ENCODE results near the gene PTH. TPM values are rescaled to one million over a fixed set of nuclear protein-coding genes. Genes with fewer than 3 reads are reported as not detected.

PTH gene
- polyA plus RNA-seq = not detected
- long read RNA-seq, donor 1 = 0 reads
- long read RNA-seq, donor 2 = 0 reads
- long read RNA-seq, donor 3 = 0 reads
- long read RNA-seq, donor 4 = 0 reads
- long read RNA-seq, donor 5 = 0 reads
- long read RNA-seq, donor 6 = 0 reads
- long read RNA-seq, donor 7 = 0 reads
- long read RNA-seq, donor 8 = 0 reads
- long read RNA-seq, donor 9 = 0 reads
- long read RNA-seq, donor 10 = 0 reads
- long read RNA-seq, donor 11 = 0 reads

- no peak within 1 kb of the TSS for H3K27ac ChIP-seq (ENCODE audit: low read length)
Observed at GRCh38 chr11:13495929-13496328, at the start of gene PTH. PTH (minus strand) TSS chr11:13495997; CDS start chr11:13492855, 3,142 bp downstream.

GRCh38 chr11:13538044-13538443 is 42.2 kb upstream of the PTH start:
- no peak for DNase-seq
- Histone ChIP-seq H3K27ac (ENCODE audit: low read length) (no peak overlapping the region), H3K4me3 (ENCODE audit: low read length) (no peak overlapping the region), H3K36me3 (ENCODE audit: control insufficient read depth, insufficient read depth, low read length) (no peaks in the 10 kb centered on the region), H3K4me1 (ENCODE audit: control insufficient read depth, insufficient read depth, low read length) (no peaks in the 10 kb centered on the region), H3K9me3 (ENCODE audit: control insufficient read depth, low read depth, low read length) (peaks cover 5% of the 10 kb centered on the region), H3K27me3 (ENCODE audit: control insufficient read depth, insufficient read depth, low read length) (no peaks in the 10 kb centered on the region)
- no CpG with 5 or more reads among the region's 1 CpG for WGBS (ENCODE audit: insufficient coverage, low lambda C conversion rate)

More at GRCh38 chr11:13495929-13496328, at the start of gene PTH:
- DNase-seq = no peak
- no peaks in the 10 kb centered on the region for H3K27me3 ChIP-seq (ENCODE audit: control insufficient read depth, insufficient read depth, low read length)
- no peaks in the 10 kb centered on the region for H3K4me1 ChIP-seq (ENCODE audit: control insufficient read depth, insufficient read depth, low read length)
- 100% methylated on average over 1 of the region's 3 CpGs for WGBS (ENCODE audit: insufficient coverage, low lambda C conversion rate)
- H3K36me3 ChIP-seq (ENCODE audit: control insufficient read depth, insufficient read depth, low read length) = no peaks in the 10 kb centered on the region
- H3K9me3 ChIP-seq (ENCODE audit: control insufficient read depth, low read depth, low read length) = no peaks in the 10 kb centered on the region
- no peak within 1 kb of the TSS for H3K4me3 ChIP-seq (ENCODE audit: low read length)

- Histone ChIP-seq H3K27ac (ENCODE audit: low read length) (no peak overlapping the region), H3K36me3 (ENCODE audit: control insufficient read depth, insufficient read depth, low read length) (no peaks in the 10 kb centered on the region), H3K27me3 (ENCODE audit: control insufficient read depth, insufficient read depth, low read length) (no peaks in the 10 kb centered on the region), H3K4me1 (ENCODE audit: control insufficient read depth, insufficient read depth, low read length) (no peaks in the 10 kb centered on the region), H3K9me3 (ENCODE audit: control insufficient read depth, low read depth, low read length) (peaks cover 5% of the 10 kb centered on the region), H3K4me3 (ENCODE audit: low read length) (no peak overlapping the region)
- WGBS (ENCODE audit: insufficient coverage, low lambda C conversion rate) = no CpG with 5 or more reads among the region's 2 CpGs
- no peak for DNase-seq
Observed at GRCh38 chr11:13535819-13536218, 40.0 kb upstream of the PTH start.

- H3K4me1 ChIP-seq (ENCODE audit: control insufficient read depth, insufficient read depth, low read length) = no peaks in the 10 kb centered on the region
- H3K27ac ChIP-seq (ENCODE audit: low read length) = no peak overlapping the region
- H3K9me3 ChIP-seq (ENCODE audit: control insufficient read depth, low read depth, low read length) = peaks cover 5% of the 10 kb centered on the region
- H3K27me3 ChIP-seq (ENCODE audit: control insufficient read depth, insufficient read depth, low read length) = no peaks in the 10 kb centered on the region
- DNase-seq = no peak
- H3K4me3 ChIP-seq (ENCODE audit: low read length) = no peak overlapping the region
- no peaks in the 10 kb centered on the region for H3K36me3 ChIP-seq (ENCODE audit: control insufficient read depth, insufficient read depth, low read length)
- no CpG with 5 or more reads among the region's 7 CpGs for WGBS (ENCODE audit: insufficient coverage, low lambda C conversion rate)
Observed at GRCh38 chr11:13534358-13534757, 38.6 kb upstream of the PTH start.

- peaks cover 6% of the 10 kb centered on the region for H3K27me3 ChIP-seq (ENCODE audit: control insufficient read depth, insufficient read depth, low read length)
- 80% methylated on average over 1 of the region's 2 CpGs for WGBS (ENCODE audit: insufficient coverage, low lambda C conversion rate)
- no peak overlapping the region for H3K27ac ChIP-seq (ENCODE audit: low read length)
- DNase-seq = no peak
- H3K36me3 ChIP-seq (ENCODE audit: control insufficient read depth, insufficient read depth, low read length) = no peaks in the 10 kb centered on the region
- H3K9me3 ChIP-seq (ENCODE audit: control insufficient read depth, low read depth, low read length) = no peaks in the 10 kb centered on the region
- H3K4me3 ChIP-seq (ENCODE audit: low read length) = no peak overlapping the region
- no peaks in the 10 kb centered on the region for H3K4me1 ChIP-seq (ENCODE audit: control insufficient read depth, insufficient read depth, low read length)
Observed at GRCh38 chr11:13525257-13525656, 29.5 kb upstream of the PTH start.

- Histone ChIP-seq H3K27me3 (ENCODE audit: control insufficient read depth, insufficient read depth, low read length) (peaks cover 2% of the 10 kb centered on the region), H3K4me3 (ENCODE audit: low read length) (no peak overlapping the region), H3K4me1 (ENCODE audit: control insufficient read depth, insufficient read depth, low read length) (no peaks in the 10 kb centered on the region), H3K36me3 (ENCODE audit: control insufficient read depth, insufficient read depth, low read length) (no peaks in the 10 kb centered on the region), H3K27ac (ENCODE audit: low read length) (no peak overlapping the region), H3K9me3 (ENCODE audit: control insufficient read depth, low read depth, low read length) (no peaks in the 10 kb centered on the region)
- DNase-seq = peak in 1 of 2 donors; percentile 10
- no CpG with 5 or more reads among the region's 1 CpG for WGBS (ENCODE audit: insufficient coverage, low lambda C conversion rate)
Observed at GRCh38 chr11:13503393-13503792, 7.6 kb upstream of the PTH start.

GRCh38 chr11:13502492-13502891 is 6.7 kb upstream of the PTH start:
- H3K4me3 ChIP-seq (ENCODE audit: low read length) = no peak overlapping the region
- H3K9me3 ChIP-seq (ENCODE audit: control insufficient read depth, low read depth, low read length) = no peaks in the 10 kb centered on the region
- DNase-seq = no peak
- H3K36me3 ChIP-seq (ENCODE audit: control insufficient read depth, insufficient read depth, low read length) = no peaks in the 10 kb centered on the region
- peaks cover 2% of the 10 kb centered on the region for H3K27me3 ChIP-seq (ENCODE audit: control insufficient read depth, insufficient read depth, low read length)
- no CpG with 5 or more reads among the region's 1 CpG for WGBS (ENCODE audit: insufficient coverage, low lambda C conversion rate)
- H3K4me1 ChIP-seq (ENCODE audit: control insufficient read depth, insufficient read depth, low read length) = no peaks in the 10 kb centered on the region
- no peak overlapping the region for H3K27ac ChIP-seq (ENCODE audit: low read length)

GRCh38 chr11:13494051-13494450 is 1.7 kb downstream of the PTH start:
- Histone ChIP-seq H3K4me1 (ENCODE audit: control insufficient read depth, insufficient read depth, low read length) (no peaks in the 10 kb centered on the region), H3K36me3 (ENCODE audit: control insufficient read depth, insufficient read depth, low read length) (no peaks in the 10 kb centered on the region), H3K9me3 (ENCODE audit: control insufficient read depth, low read depth, low read length) (no peaks in the 10 kb centered on the region), H3K27ac (ENCODE audit: low read length) (no peak overlapping the region), H3K27me3 (ENCODE audit: control insufficient read depth, insufficient read depth, low read length) (peaks cover 5% of the 10 kb centered on the region), H3K4me3 (ENCODE audit: low read length) (no peak overlapping the region)
- no peak for DNase-seq
- WGBS (ENCODE audit: insufficient coverage, low lambda C conversion rate) = 80% methylated on average over 1 of the region's 3 CpGs

- peaks cover 5% of the 10 kb centered on the region for H3K27me3 ChIP-seq (ENCODE audit: control insufficient read depth, insufficient read depth, low read length)
- peak in 1 of 2 donors; percentile 6 for DNase-seq
- WGBS (ENCODE audit: insufficient coverage, low lambda C conversion rate) = no CpG with 5 or more reads among the region's 5 CpGs
- no peak overlapping the region for H3K27ac ChIP-seq (ENCODE audit: low read length)
- H3K4me3 ChIP-seq (ENCODE audit: low read length) = peak overlapping the region; percentile 32
- peaks cover 5% of the 10 kb centered on the region for H3K9me3 ChIP-seq (ENCODE audit: control insufficient read depth, low read depth, low read length)
- H3K36me3 ChIP-seq (ENCODE audit: control insufficient read depth, insufficient read depth, low read length) = no peaks in the 10 kb centered on the region
- H3K4me1 ChIP-seq (ENCODE audit: control insufficient read depth, insufficient read depth, low read length) = no peaks in the 10 kb centered on the region
Observed at GRCh38 chr11:13487661-13488030, 8.2 kb downstream of the PTH start.

GRCh38 chr11:13486926-13487660 is 8.7 kb downstream of the PTH start:
- Histone ChIP-seq H3K36me3 (ENCODE audit: control insufficient read depth, insufficient read depth, low read length) (no peaks in the 10 kb centered on the region), H3K9me3 (ENCODE audit: control insufficient read depth, low read depth, low read length) (peaks cover 5% of the 10 kb centered on the region), H3K4me1 (ENCODE audit: control insufficient read depth, insufficient read depth, low read length) (no peaks in the 10 kb centered on the region), H3K4me3 (ENCODE audit: low read length) (peak overlapping the region; percentile 32), H3K27ac (ENCODE audit: low read length) (no peak overlapping the region), H3K27me3 (ENCODE audit: control insufficient read depth, insufficient read depth, low read length) (peaks cover 5% of the 10 kb centered on the region)
- WGBS (ENCODE audit: insufficient coverage, low lambda C conversion rate) = 51% methylated on average over 6 of the region's 26 CpGs
- DNase-seq = peak in 1 of 2 donors; percentile 32
